ENCODE data around the gene FOXP1. TPM values are rescaled to one million over a fixed set of nuclear protein-coding genes. Genes with fewer than 3 reads are reported as not detected.

FOXP1 gene
- total RNA-seq, 1 donor from 2014 or later = 70.2 TPM

- ATAC-seq = no peak
These were observed 515.4 kb downstream of the FOXP1 start for GRCh38 chr3:71067977-71068654.

GRCh38 chr3:71066849-71067261 lies 516.7 kb downstream of the FOXP1 start:
- ATAC-seq = no peak

- ATAC-seq = no peak
These were observed 517.2 kb downstream of the FOXP1 start for GRCh38 chr3:71066356-71066755.

GRCh38 chr3:71065764-71066013 lies 517.8 kb downstream of the FOXP1 start:
- no peak for ATAC-seq

- ATAC-seq = peak; percentile 65
These were observed 518.4 kb downstream of the FOXP1 start for GRCh38 chr3:71064956-71065763.

- peak; percentile 61 for ATAC-seq
These were observed 519.1 kb downstream of the FOXP1 start for GRCh38 chr3:71064291-71064955.

- peak; percentile 56 for ATAC-seq
These were observed 519.7 kb downstream of the FOXP1 start for GRCh38 chr3:71063773-71064290.

- ATAC-seq = no peak
These were observed 520.4 kb downstream of the FOXP1 start for GRCh38 chr3:71062952-71063772.

GRCh38 chr3:71062037-71062932 lies 521.2 kb downstream of the FOXP1 start:
- no peak for ATAC-seq

- no peak for ATAC-seq
These were observed 521.9 kb downstream of the FOXP1 start for GRCh38 chr3:71061581-71061980.

GRCh38 chr3:71061037-71061436 lies 522.5 kb downstream of the FOXP1 start:
- no peak for ATAC-seq

GRCh38 chr3:71060536-71060935 lies 523.0 kb downstream of the FOXP1 start:
- ATAC-seq = no peak

- peak; percentile 91 for ATAC-seq
These were observed 526.0 kb downstream of the FOXP1 start for GRCh38 chr3:71057526-71057894.

GRCh38 chr3:71056327-71056726 lies 527.2 kb downstream of the FOXP1 start:
- peak; percentile 75 for ATAC-seq

- ATAC-seq = no peak
These were observed 528.1 kb downstream of the FOXP1 start for GRCh38 chr3:71055257-71056001.

GRCh38 chr3:71054312-71054711 lies 529.2 kb downstream of the FOXP1 start:
- no peak for ATAC-seq

GRCh38 chr3:71053495-71053894 lies 530.0 kb downstream of the FOXP1 start:
- no peak for ATAC-seq

- ATAC-seq = no peak
These were observed 530.8 kb downstream of the FOXP1 start for GRCh38 chr3:71052716-71053115.

- no peak for ATAC-seq
These were observed 531.4 kb downstream of the FOXP1 start for GRCh38 chr3:71051893-71052687.

GRCh38 chr3:71051259-71051595 lies 532.3 kb downstream of the FOXP1 start:
- no peak for ATAC-seq

Measured in esophagus mucosa (tissue), 1 donor.